HG03439 (cell line): ENCODE results near the gene IL17C.

ENCODE experiments used
- ATAC-seq: cut with Tn5 transposase; IDR thresholded peaks from one replicate; pipeline ENCODE4 v1.9.1; 2021; ENCODE audit warnings: mild to moderate bottlenecking, moderate library complexity; ENCODE audit not compliant: unreplicated experiment

Gene IL17C

GRCh38 chr16:88626646-88627045, 11.7 kb upstream of the IL17C start:
- no peak for ATAC-seq

- ATAC-seq = no peak
These were observed 10.6 kb upstream of the IL17C start for GRCh38 chr16:88627531-88628411.

- no peak for ATAC-seq
These were observed 9.8 kb upstream of the IL17C start for GRCh38 chr16:88628512-88628974.

- no peak for ATAC-seq
These were observed 8.5 kb upstream of the IL17C start for GRCh38 chr16:88629835-88630234.

- no peak for ATAC-seq
These were observed 7.9 kb upstream of the IL17C start for GRCh38 chr16:88630433-88630832.

- no peak for ATAC-seq
These were observed 7.4 kb upstream of the IL17C start for GRCh38 chr16:88630941-88631340.

GRCh38 chr16:88631384-88631783, 7.0 kb upstream of the IL17C start:
- no peak for ATAC-seq

GRCh38 chr16:88631920-88632586, 6.3 kb upstream of the IL17C start:
- no peak for ATAC-seq

- ATAC-seq = no peak
These were observed 5.8 kb upstream of the IL17C start for GRCh38 chr16:88632587-88632930.

- peak; percentile 28 for ATAC-seq
These were observed 4.7 kb upstream of the IL17C start for GRCh38 chr16:88633684-88634140.

GRCh38 chr16:88634141-88634993, 4.0 kb upstream of the IL17C start:
- ATAC-seq = peak; percentile 49

- no peak for ATAC-seq
These were observed 3.2 kb upstream of the IL17C start for GRCh38 chr16:88634994-88635670.

GRCh38 chr16:88635671-88636319, 2.6 kb upstream of the IL17C start:
- ATAC-seq = no peak

GRCh38 chr16:88636488-88637265, 1.7 kb upstream of the IL17C start:
- ATAC-seq = no peak

GRCh38 chr16:88639231-88640038, 1.1 kb downstream of the IL17C start:
- no peak for ATAC-seq

GRCh38 chr16:88640039-88640495, 1.7 kb downstream of the IL17C start:
- no peak for ATAC-seq

- ATAC-seq = no peak
These were observed 2.3 kb downstream of the IL17C start for GRCh38 chr16:88640498-88641247.
